SK-N-SH treated with all-trans-retinoic acid at 6 μM for 48 hours (cell line): Measurements from ENCODE around the gene DMRT3.

ENCODE experiments used
- ATAC-seq: fragments of 200-7000 bp; cut with Tn5 transposase; 3 replicates; pipeline ENCODE4 v1.9.1; 2020; ENCODE audit warnings: mild to moderate bottlenecking, moderate library complexity
- ARNTL ChIP-seq: fragments of 450-650 bp; formaldehyde crosslinking; IDR thresholded peaks from 2 replicates; pipeline ENCODE4 v1.5.0; 2020; ENCODE audit warnings: low read depth, mild to moderate bottlenecking, moderate library complexity, borderline replicate concordance
- BACH2 ChIP-seq: fragments of 250-450 bp; sonication (Bioruptor Pico); IDR thresholded peaks from 2 replicates; pipeline ENCODE4 v1.9.0; 2021; ENCODE audit warnings: mild to moderate bottlenecking, borderline replicate concordance
- CREB5 ChIP-seq: fragments of 250-450 bp; sonication (Bioruptor Pico); IDR thresholded peaks from 2 replicates; pipeline ENCODE4 v1.5.1; 2020; ENCODE audit warnings: low read depth, mild to moderate bottlenecking, moderate library complexity
- CSDC2 ChIP-seq: fragments of 250-450 bp; sonication (Bioruptor Pico); IDR thresholded peaks from 2 replicates; pipeline ENCODE4 v1.5.0; 2020; ENCODE audit warnings: mild to moderate bottlenecking, moderate library complexity
- CSRNP3 ChIP-seq: fragments of 250-450 bp; sonication (Bioruptor Pico); IDR thresholded peaks from 2 replicates; pipeline ENCODE4 v1.5.1; 2021; ENCODE audit warnings: mild to moderate bottlenecking, moderate library complexity
- ESRRG ChIP-seq: fragments of 250-450 bp; sonication (Bioruptor Pico); IDR thresholded peaks from 2 replicates; pipeline ENCODE4 v1.6.1; 2021; ENCODE audit warnings: mild to moderate bottlenecking
- GLIS3 ChIP-seq: fragments of 250-450 bp; sonication (Bioruptor Pico); IDR thresholded peaks from 2 replicates; pipeline ENCODE4 v1.5.0; 2020; ENCODE audit warnings: mild to moderate bottlenecking, moderate library complexity
- ISL1 ChIP-seq: fragments of 250-450 bp; sonication (Bioruptor Pico); IDR thresholded peaks from 2 replicates; pipeline ENCODE4 v2.1.2; 2022; ENCODE audit warnings: mild to moderate bottlenecking, moderate library complexity
- OSR1 ChIP-seq: fragments of 250-450 bp; sonication (Bioruptor Pico); IDR thresholded peaks from 2 replicates; pipeline ENCODE4 v1.8.0; 2022; ENCODE audit warnings: moderate library complexity, mild to moderate bottlenecking, inconsistent platforms
- PATZ1 ChIP-seq: fragments of 250-450 bp; sonication (Bioruptor Pico); IDR thresholded peaks from 2 replicates; pipeline ENCODE4 v1.8.0; 2020; ENCODE audit warnings: mild to moderate bottlenecking, moderate library complexity, borderline replicate concordance
- POU6F1 ChIP-seq: fragments of 250-450 bp; sonication (Bioruptor Pico); IDR thresholded peaks from 2 replicates; pipeline ENCODE4 v1.8.0; 2021; ENCODE audit warnings: low read depth, mild to moderate bottlenecking, moderate library complexity, borderline replicate concordance
- PPARA ChIP-seq: fragments of 250-450 bp; sonication (Bioruptor Pico); IDR thresholded peaks from 2 replicates; pipeline ENCODE4 v1.5.0; 2020; ENCODE audit warnings: mild to moderate bottlenecking, borderline replicate concordance
- RARB ChIP-seq: fragments of 250-450 bp; sonication (Bioruptor Pico); IDR thresholded peaks from 2 replicates; pipeline ENCODE4 v1.8.0; 2021; ENCODE audit warnings: mild to moderate bottlenecking, moderate library complexity
- SNAI2 ChIP-seq: fragments of 250-450 bp; sonication (Bioruptor Pico); IDR thresholded peaks from 2 replicates; pipeline ENCODE4 v1.5.0; 2020; ENCODE audit warnings: mild to moderate bottlenecking, moderate library complexity
- TCF4 ChIP-seq: fragments of 250-450 bp; sonication (Bioruptor Pico); IDR thresholded peaks from 2 replicates; pipeline ENCODE4 v1.8.0; 2021; ENCODE audit warnings: mild to moderate bottlenecking, moderate library complexity, borderline replicate concordance
- TOX ChIP-seq: fragments of 250-450 bp; sonication (Bioruptor Pico); IDR thresholded peaks from 2 replicates; pipeline ENCODE4 v1.8.0; 2021; ENCODE audit warnings: mild to moderate bottlenecking, moderate library complexity, borderline replicate concordance
- ZC3H10 ChIP-seq: fragments of 250-450 bp; sonication (Bioruptor Pico); IDR thresholded peaks from 2 replicates; pipeline ENCODE4 v1.5.1; 2021; ENCODE audit warnings: mild to moderate bottlenecking, moderate library complexity
- ZFP3 ChIP-seq: fragments of 250-450 bp; sonication (Bioruptor Pico); IDR thresholded peaks from 2 replicates; pipeline ENCODE4 v1.5.0; 2020; ENCODE audit warnings: mild to moderate bottlenecking, moderate library complexity
- ZFP30 ChIP-seq: fragments of 450-650 bp; formaldehyde crosslinking; IDR thresholded peaks from 2 replicates; pipeline ENCODE4 v1.5.0; 2022; ENCODE audit warnings: mild to moderate bottlenecking, moderate library complexity
- ZNF565 ChIP-seq: fragments of 450-650 bp; formaldehyde crosslinking; conservative IDR thresholded peaks from 2 replicates; pipeline ENCODE4 v1.5.0; 2020; ENCODE audit warnings: low read depth, mild to moderate bottlenecking, moderate library complexity
- ZNF70 ChIP-seq: fragments of 450-650 bp; formaldehyde crosslinking; IDR thresholded peaks from 2 replicates; pipeline ENCODE4 v1.5.0; 2020; ENCODE audit warnings: mild to moderate bottlenecking, moderate library complexity
- TF ChIP-seq, protein P1 (sequence below): fragments of 250-450 bp; sonication (Bioruptor Pico); IDR thresholded peaks from 2 replicates; pipeline ENCODE4 v1.5.0; 2020; ENCODE audit warnings: mild to moderate bottlenecking, moderate library complexity

Gene DMRT3

GRCh38 chr9:950139-950538 is 26.3 kb upstream of the DMRT3 start:
- ATAC-seq, result no peak
- TF ChIP-seq TOX (CRISPR knock-in tag), result no peak
- no peak for TF ChIP-seq ZC3H10 (CRISPR knock-in tag)

DNA sequence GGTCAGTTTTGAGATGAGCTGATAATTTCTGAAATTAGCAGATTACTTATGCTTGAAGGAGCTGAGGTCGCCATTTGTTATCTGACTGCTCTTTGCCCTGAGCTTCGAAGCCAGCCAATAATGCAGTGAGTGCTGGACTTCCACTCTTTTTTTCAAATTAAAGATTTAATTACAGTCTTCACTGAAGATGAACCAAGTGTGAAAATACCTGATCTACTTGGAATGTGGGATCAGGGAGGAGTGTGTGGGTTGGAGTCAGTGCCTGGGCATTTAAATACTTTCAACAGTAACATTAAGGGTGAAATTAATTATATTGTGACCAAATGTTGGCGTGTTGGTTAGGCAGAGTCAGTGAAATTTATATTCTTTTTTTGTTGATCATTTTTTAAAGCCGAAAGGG is 23.9 kb upstream of the DMRT3 start:
- ATAC-seq, result no peak
- TF ChIP-seq ZFP30 (CRISPR knock-in tag) (no peak), OSR1 (no peak), ZNF565 (CRISPR knock-in tag) (no peak), ESRRG (CRISPR knock-in tag) (no peak), SNAI2 (CRISPR knock-in tag) (no peak), ZFP3 (CRISPR knock-in tag) (no peak), RARB (CRISPR knock-in tag) (no peak), PATZ1 (CRISPR knock-in tag) (no peak), TOX (CRISPR knock-in tag) (no peak), PPARA (CRISPR knock-in tag) (no peak), ISL1 (CRISPR knock-in tag) (no peak), TCF4 (no peak), BACH2 (CRISPR knock-in tag) (no peak), ZNF70 (CRISPR knock-in tag) (no peak), ZC3H10 (CRISPR knock-in tag) (no peak), ARNTL (CRISPR knock-in tag) (no peak), GLIS3 (CRISPR knock-in tag) (no peak), POU6F1 (CRISPR knock-in tag) (no peak)

DNA sequence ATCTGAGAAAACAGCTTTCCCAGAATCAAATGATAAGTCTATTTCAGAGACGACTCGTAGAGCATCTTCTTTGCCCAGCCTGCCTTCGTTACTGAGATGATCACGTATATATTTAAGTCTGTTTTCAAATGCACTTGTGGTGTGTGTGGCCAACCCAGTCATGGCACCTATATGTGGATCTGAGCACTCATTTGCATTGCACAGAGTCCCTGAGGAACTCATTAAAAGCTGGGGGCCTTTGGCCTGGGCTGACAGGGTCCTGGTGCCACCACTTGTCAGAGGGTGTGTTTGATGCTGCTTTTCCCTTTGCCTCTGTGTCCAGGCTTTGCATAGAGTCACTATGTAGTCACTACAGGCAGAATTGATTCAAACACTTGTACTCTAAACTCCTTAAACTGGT is 17.4 kb upstream of the DMRT3 start:
- TF ChIP-seq TCF4 (no peak), CREB5 (no peak), ZC3H10 (CRISPR knock-in tag) (no peak), BACH2 (CRISPR knock-in tag) (no peak), CSDC2 (no peak), ISL1 (CRISPR knock-in tag) (no peak), GLIS3 (CRISPR knock-in tag) (no peak), ARNTL (CRISPR knock-in tag) (no peak), ZNF565 (CRISPR knock-in tag) (no peak), CSRNP3 (CRISPR knock-in tag) (no peak), SNAI2 (CRISPR knock-in tag) (no peak), RARB (CRISPR knock-in tag) (no peak), ESRRG (CRISPR knock-in tag) (no peak), OSR1 (no peak), TOX (CRISPR knock-in tag) (no peak), PATZ1 (CRISPR knock-in tag) (no peak), PPARA (CRISPR knock-in tag) (no peak), ZFP3 (CRISPR knock-in tag) (no peak), ZNF70 (CRISPR knock-in tag) (no peak)
- TF ChIP-seq, protein P1, sequence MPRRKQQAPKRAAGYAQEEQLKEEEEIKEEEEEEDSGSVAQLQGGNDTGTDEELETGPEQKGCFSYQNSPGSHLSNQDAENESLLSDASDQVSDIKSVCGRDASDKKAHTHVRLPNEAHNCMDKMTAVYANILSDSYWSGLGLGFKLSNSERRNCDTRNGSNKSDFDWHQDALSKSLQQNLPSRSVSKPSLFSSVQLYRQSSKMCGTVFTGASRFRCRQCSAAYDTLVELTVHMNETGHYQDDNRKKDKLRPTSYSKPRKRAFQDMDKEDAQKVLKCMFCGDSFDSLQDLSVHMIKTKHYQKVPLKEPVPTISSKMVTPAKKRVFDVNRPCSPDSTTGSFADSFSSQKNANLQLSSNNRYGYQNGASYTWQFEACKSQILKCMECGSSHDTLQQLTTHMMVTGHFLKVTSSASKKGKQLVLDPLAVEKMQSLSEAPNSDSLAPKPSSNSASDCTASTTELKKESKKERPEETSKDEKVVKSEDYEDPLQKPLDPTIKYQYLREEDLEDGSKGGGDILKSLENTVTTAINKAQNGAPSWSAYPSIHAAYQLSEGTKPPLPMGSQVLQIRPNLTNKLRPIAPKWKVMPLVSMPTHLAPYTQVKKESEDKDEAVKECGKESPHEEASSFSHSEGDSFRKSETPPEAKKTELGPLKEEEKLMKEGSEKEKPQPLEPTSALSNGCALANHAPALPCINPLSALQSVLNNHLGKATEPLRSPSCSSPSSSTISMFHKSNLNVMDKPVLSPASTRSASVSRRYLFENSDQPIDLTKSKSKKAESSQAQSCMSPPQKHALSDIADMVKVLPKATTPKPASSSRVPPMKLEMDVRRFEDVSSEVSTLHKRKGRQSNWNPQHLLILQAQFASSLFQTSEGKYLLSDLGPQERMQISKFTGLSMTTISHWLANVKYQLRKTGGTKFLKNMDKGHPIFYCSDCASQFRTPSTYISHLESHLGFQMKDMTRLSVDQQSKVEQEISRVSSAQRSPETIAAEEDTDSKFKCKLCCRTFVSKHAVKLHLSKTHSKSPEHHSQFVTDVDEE, result no peak
- no peak for ATAC-seq
